Tibial nerve (tissue), 4 donors: ENCODE measurements around the gene LGR5. TPM values are rescaled to one million over a fixed set of nuclear protein-coding genes. Genes with fewer than 3 reads are reported as not detected.

Experiments
- DNase-seq, 2 donors: peaks; one replicate each; pipeline ENCODE4 v3.0.0-alpha.2; 2019; ENCODE audit warnings: low spot score in 2 of 2
- H3K27ac ChIP-seq, 4 donors: fragments of 200-600 bp; sonication (generic) in 3 of 4; one replicate each; pipeline ENCODE4 v1.5.1; 2017 to 2019; ENCODE audit warnings: mild to moderate bottlenecking in 1 of 4
- H3K27me3 ChIP-seq, 2 donors: fragments of 200-600 bp; sonication (generic) in 1 of 2; one replicate each; pipeline versions ENCODE4 v1.5.1 to v1.6.0; 2017 to 2019
- H3K36me3 ChIP-seq, 3 donors: fragments of 200-600 bp; sonication (generic); one replicate each; pipeline ENCODE4 v1.5.1; 2018 to 2019
- H3K4me1 ChIP-seq, 4 donors: fragments of 200-600 bp; sonication (generic) in 3 of 4; one replicate each; pipeline ENCODE4 v1.5.1; 2017 to 2019
- H3K4me3 ChIP-seq, 4 donors: fragments of 200-600 bp; sonication (generic) in 3 of 4; one replicate each; pipeline ENCODE4 v1.5.1; 2017 to 2019; ENCODE audit warnings: mild to moderate bottlenecking in 1 of 4, moderate library complexity in 1 of 4
- H3K9me3 ChIP-seq, 4 donors: fragments of 200-600 bp; sonication (generic) in 3 of 4; one replicate each; pipeline ENCODE4 v1.5.1; 2017 to 2019
- CTCF ChIP-seq, 5 experiments: fragments of 200-600 bp in 3 of 5; fragments of 450-650 bp in 2 of 5; sonication (generic) in 3 of 5; IDR thresholded peaks; one replicate each; pipeline ENCODE4 v1.5.1; 2016 to 2019; ENCODE audit warnings: antibody characterized with exemption in 5 of 5, mild to moderate bottlenecking in 3 of 5, moderate library complexity in 2 of 5
- EP300 ChIP-seq, 2 donors: sonication (generic); formaldehyde crosslinking; IDR thresholded peaks; one replicate each; pipeline ENCODE4 v1.6.1; 2017; ENCODE audit warnings: antibody characterized with exemption in 2 of 2, mild to moderate bottlenecking in 1 of 2
- POLR2A ChIP-seq, 2 donors: fragments of 450-650 bp; IDR thresholded peaks; one replicate each; pipeline ENCODE4 v1.6.1; 2017; ENCODE audit warnings: antibody characterized with exemption in 2 of 2, mild to moderate bottlenecking in 2 of 2, moderate library complexity in 2 of 2
- WGBS, 2 donors: methylation state at CpG; one replicate each; pipeline ENCODE4 v1.1.5; 2018; 5-methylcytosine and 5-hydroxymethylcytosine counted together
- total RNA-seq, 4 donors: library from RNA; depleted of rRNA; stranded (reverse); fragments of >200 nt; gene quantifications; one replicate each; pipeline ENCODE4 v1.1.0, GENCODE V29; 2016

LGR5 gene
- total RNA-seq, 4 donors from 2014 or later, result 1.6 to 11.1 (median 7.7) TPM

- Histone ChIP-seq H3K27me3 (no peaks in the 10 kb centered on the region), H3K4me3 (no peak overlapping the region), H3K4me1 (peaks cover 0 to 39% (median 0%) of the 10 kb centered on the region in 4 donors), H3K36me3 (peaks cover 0 to 58% (median 6%) of the 10 kb centered on the region in 3 donors), H3K27ac (peak overlapping the region in 2 of 4 donors; percentile 77 to 87), H3K9me3 (no peaks in the 10 kb centered on the region)
- TF ChIP-seq EP300 (IDR thresholded peaks at IDR 0.05), result peak in 1 of 2 donors; percentile 14
- TF ChIP-seq CTCF (IDR thresholded peaks at IDR 0.05), result no peak
- TF ChIP-seq POLR2A (IDR thresholded peaks at IDR 0.05), result no peak
- no peak for DNase-seq
- 55 to 58% methylated on average over 4 of the region's 4 CpGs for WGBS, 2 donors
Measured at GRCh38 chr12:71607494-71608330, 168.1 kb downstream of the LGR5 start.

GRCh38 chr12:71610031-71610795 lies 170.6 kb downstream of the LGR5 start:
- peaks cover 4 to 82% (median 6%) of the 10 kb centered on the region in 3 donors for H3K36me3 ChIP-seq
- H3K27ac ChIP-seq, result peak overlapping the region in 3 of 4 donors; percentile 14 to 87 (median 77)
- no peak overlapping the region for H3K4me3 ChIP-seq
- H3K4me1 ChIP-seq, result peaks cover 0 to 28% (median 0%) of the 10 kb centered on the region in 4 donors
- H3K27me3 ChIP-seq, result no peaks in the 10 kb centered on the region
- no peaks in the 10 kb centered on the region for H3K9me3 ChIP-seq
- 63 to 72% methylated on average over 6 of the region's 6 CpGs for WGBS, 2 donors
- TF ChIP-seq EP300 (IDR thresholded peaks at IDR 0.05) (no peak), CTCF (IDR thresholded peaks at IDR 0.05) (no peak), POLR2A (IDR thresholded peaks at IDR 0.05) (no peak)
- DNase-seq, result no peak

- H3K27ac ChIP-seq, result no peak overlapping the region
- peaks cover 0 to 91% (median 6%) of the 10 kb centered on the region in 3 donors for H3K36me3 ChIP-seq
- no peak for DNase-seq
- H3K4me3 ChIP-seq, result no peak overlapping the region
- peaks cover 0 to 8% (median 0%) of the 10 kb centered on the region in 4 donors for H3K4me1 ChIP-seq
- TF ChIP-seq CTCF (IDR thresholded peaks at IDR 0.05) (no peak), EP300 (IDR thresholded peaks at IDR 0.05) (no peak), POLR2A (IDR thresholded peaks at IDR 0.05) (no peak)
- no peaks in the 10 kb centered on the region for H3K9me3 ChIP-seq
- no peaks in the 10 kb centered on the region for H3K27me3 ChIP-seq
- 97 to 100% methylated on average over 1 of the region's 1 CpG for WGBS, 2 donors
Measured at GRCh38 chr12:71621938-71622337, 182.3 kb downstream of the LGR5 start.

- Histone ChIP-seq H3K36me3 (peaks cover 0 to 90% (median 4%) of the 10 kb centered on the region in 3 donors), H3K4me1 (peaks cover 0 to 8% (median 0%) of the 10 kb centered on the region in 4 donors), H3K9me3 (no peaks in the 10 kb centered on the region), H3K27ac (no peak overlapping the region), H3K4me3 (no peak overlapping the region), H3K27me3 (no peaks in the 10 kb centered on the region)
- DNase-seq, result no peak
- no peak for TF ChIP-seq POLR2A (IDR thresholded peaks at IDR 0.05)
- no peak for TF ChIP-seq EP300 (IDR thresholded peaks at IDR 0.05)
- TF ChIP-seq CTCF (IDR thresholded peaks at IDR 0.05), result no peak
- 92 to 98% methylated on average over 2 of the region's 2 CpGs for WGBS, 2 donors
Measured at GRCh38 chr12:71625476-71625875, 185.9 kb downstream of the LGR5 start.
